ENCODE data around the gene BTBD19.

BTBD19 gene

DNA sequence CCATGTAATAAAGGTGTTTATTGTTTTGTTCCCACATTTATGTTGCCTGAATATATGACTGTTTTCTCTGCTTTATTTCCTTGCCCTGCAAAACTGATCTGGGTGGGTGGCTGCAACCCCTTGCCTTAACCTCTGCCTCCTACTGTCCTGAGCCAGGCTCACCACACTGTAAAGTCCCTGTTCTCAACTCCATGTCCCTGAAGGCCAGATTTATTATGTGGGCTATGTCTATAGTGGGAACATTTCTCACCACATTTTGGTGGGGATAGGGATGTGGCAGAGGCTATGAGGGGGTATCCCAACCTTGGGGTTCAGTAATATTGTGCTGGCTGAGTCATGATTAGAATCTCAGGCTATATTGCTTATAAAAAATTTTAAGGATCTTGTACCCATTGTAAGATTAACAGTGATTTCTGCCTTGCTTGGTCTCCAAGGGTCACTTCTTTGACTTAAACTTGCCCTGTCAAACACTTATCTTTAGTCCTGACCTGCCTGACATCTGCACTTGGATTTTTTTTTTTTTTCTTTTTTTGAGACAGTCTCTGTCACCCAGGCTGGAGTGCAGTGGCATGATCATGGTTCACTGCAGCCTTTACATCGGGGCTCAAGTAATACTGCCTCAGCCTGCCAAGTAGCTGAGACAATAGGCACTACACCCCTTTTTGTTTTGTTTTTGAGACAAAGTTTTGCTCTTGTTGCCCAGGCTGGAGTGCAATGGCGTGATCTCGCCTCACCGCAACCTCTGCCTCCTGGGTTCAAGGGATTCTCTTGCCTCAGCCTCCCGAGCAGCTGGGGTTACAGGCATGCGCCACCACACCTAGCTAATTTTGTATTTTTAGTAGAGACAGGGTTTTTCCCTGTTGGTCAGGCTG is 29.4 kb upstream of the BTBD19 start:
- no peak; the same call in none of the 2 replicates for TF ChIP-seq POLR2A (IDR thresholded peaks at IDR 0.05; ENCODE audit: low read depth, low read length)
- FAIRE-seq = no peak
- DNase-seq (ENCODE audit: insufficient read length) = no peak

- TF ChIP-seq TAF1 (IDR thresholded peaks at IDR 0.05; ENCODE audit: borderline replicate concordance, low read depth, low read length) = no peak
- peak; percentile 48; the same call in 1 of the 2 replicates for TF ChIP-seq POLR2AphosphoS5 (IDR thresholded peaks at IDR 0.05; ENCODE audit: low read depth, low read length)
- peak; percentile 58; the same call in 1 of the 2 replicates for TF ChIP-seq POLR2A (IDR thresholded peaks at IDR 0.05; ENCODE audit: low read depth, low read length)
- no peak for FAIRE-seq
- no peak for DNase-seq (ENCODE audit: insufficient read length)
These were observed 27.7 kb upstream of the BTBD19 start for GRCh38 chr1:44780583-44781121.

GRCh38 chr1:44783697-44784093 is 24.6 kb upstream of the BTBD19 start:
- no peak for FAIRE-seq
- TF ChIP-seq POLR2A (IDR thresholded peaks at IDR 0.05; ENCODE audit: low read depth, low read length) = no peak
- TF ChIP-seq POLR2AphosphoS5 (IDR thresholded peaks at IDR 0.05; ENCODE audit: low read depth, low read length) = no peak
- no peak for TF ChIP-seq TAF1 (IDR thresholded peaks at IDR 0.05; ENCODE audit: borderline replicate concordance, low read depth, low read length)
- no peak for DNase-seq (ENCODE audit: insufficient read length)

DNA sequence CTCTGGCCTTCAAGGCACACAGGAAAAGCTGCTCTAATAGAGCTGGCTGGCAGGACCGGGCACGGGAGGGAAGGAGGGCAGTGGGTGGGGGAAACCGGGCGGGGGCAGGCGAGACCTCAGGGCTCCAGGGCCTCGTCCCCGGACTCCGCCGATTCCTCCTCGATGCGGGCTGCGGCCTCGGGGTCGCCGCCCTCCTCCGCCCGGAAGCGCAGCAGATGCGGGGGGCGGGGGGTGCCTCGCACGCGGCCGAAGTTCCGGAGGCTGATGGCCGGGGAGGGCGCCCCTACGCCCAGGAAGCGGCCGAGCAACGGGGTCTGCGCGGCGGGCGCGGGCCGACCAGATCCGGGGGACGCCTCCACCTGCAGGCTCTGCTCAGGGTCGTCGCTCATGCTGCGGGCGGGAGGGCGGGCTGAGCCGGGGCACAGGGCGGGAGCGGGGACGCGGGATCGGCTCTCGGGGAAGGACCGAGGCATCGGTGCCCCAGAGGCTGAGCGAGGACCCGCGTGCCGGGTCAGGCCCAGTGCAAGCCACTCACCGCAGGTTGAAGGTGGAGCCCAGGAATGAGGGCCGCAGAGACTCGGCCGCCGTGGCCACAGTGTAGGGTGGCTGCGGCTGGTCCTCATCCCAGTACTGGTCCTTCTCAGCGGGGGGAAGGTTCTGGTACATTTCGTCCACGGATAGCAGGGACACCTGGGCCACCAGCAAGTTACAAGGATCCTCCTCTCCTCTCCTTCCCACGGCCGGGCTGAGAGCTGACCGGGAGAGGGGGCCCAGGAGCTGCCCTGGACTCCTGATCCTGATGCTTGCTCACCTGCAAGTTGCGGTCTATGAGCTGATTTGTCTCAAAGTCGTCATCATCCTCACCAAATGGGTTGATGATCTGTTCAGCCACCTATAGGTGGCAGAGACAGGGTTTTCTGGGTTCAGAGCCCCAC is 24.0 kb upstream of the BTBD19 start:
- FAIRE-seq = no peak
- DNase-seq (ENCODE audit: insufficient read length) = no peak
- TF ChIP-seq POLR2A (IDR thresholded peaks at IDR 0.05; ENCODE audit: low read depth, low read length) (peak; percentile 52; the same call in 1 of the 2 replicates), TAF1 (IDR thresholded peaks at IDR 0.05; ENCODE audit: borderline replicate concordance, low read depth, low read length) (peak; percentile 43; the same call in 1 of the 2 replicates), POLR2AphosphoS5 (IDR thresholded peaks at IDR 0.05; ENCODE audit: low read depth, low read length) (no peak; the same call in none of the 2 replicates)

DNA sequence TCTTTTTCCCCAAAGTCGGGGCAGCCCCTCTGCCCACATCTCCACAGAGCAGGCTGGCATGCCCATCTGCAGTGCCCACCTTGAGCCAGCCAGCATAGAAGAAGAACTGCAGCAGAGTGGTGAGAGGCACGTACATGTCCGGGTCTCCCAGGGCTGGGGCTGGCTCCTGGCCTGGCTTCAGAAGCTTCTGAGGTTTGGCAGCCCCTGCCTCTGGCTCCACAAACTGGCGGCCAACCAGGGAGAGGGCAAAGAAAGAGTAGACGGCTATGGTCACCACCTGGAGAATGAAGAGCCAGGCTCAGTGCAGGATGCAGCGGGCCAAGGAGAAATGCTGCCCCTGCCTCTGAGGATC is 23.3 kb upstream of the BTBD19 start:
- DNase-seq (ENCODE audit: insufficient read length) (no peak), FAIRE-seq (no peak)
- no peak for TF ChIP-seq POLR2A (IDR thresholded peaks at IDR 0.05; ENCODE audit: low read depth, low read length)
- no peak for TF ChIP-seq POLR2AphosphoS5 (IDR thresholded peaks at IDR 0.05; ENCODE audit: low read depth, low read length)
- no peak for TF ChIP-seq TAF1 (IDR thresholded peaks at IDR 0.05; ENCODE audit: borderline replicate concordance, low read depth, low read length)

GRCh38 chr1:44785501-44786137 is 22.7 kb upstream of the BTBD19 start:
- TF ChIP-seq POLR2AphosphoS5 (IDR thresholded peaks at IDR 0.05; ENCODE audit: low read depth, low read length) (no peak), TAF1 (IDR thresholded peaks at IDR 0.05; ENCODE audit: borderline replicate concordance, low read depth, low read length) (no peak), POLR2A (IDR thresholded peaks at IDR 0.05; ENCODE audit: low read depth, low read length) (no peak)
- DNase-seq (ENCODE audit: insufficient read length) (no peak), FAIRE-seq (no peak)

GRCh38 chr1:44786138-44786840 is 22.0 kb upstream of the BTBD19 start:
- TF ChIP-seq POLR2AphosphoS5 (IDR thresholded peaks at IDR 0.05; ENCODE audit: low read depth, low read length) (no peak), POLR2A (IDR thresholded peaks at IDR 0.05; ENCODE audit: low read depth, low read length) (no peak), TAF1 (IDR thresholded peaks at IDR 0.05; ENCODE audit: borderline replicate concordance, low read depth, low read length) (0 out of 2 replicates have a peak, but pooled peaks have one; percentile 15)
- peak; percentile 90 for FAIRE-seq
- peak; percentile 79 for DNase-seq (ENCODE audit: insufficient read length)

- DNase-seq (ENCODE audit: insufficient read length) = no peak
- no peak for TF ChIP-seq POLR2AphosphoS5 (IDR thresholded peaks at IDR 0.05; ENCODE audit: low read depth, low read length)
- TF ChIP-seq POLR2A (IDR thresholded peaks at IDR 0.05; ENCODE audit: low read depth, low read length) = no peak
- TF ChIP-seq TAF1 (IDR thresholded peaks at IDR 0.05; ENCODE audit: borderline replicate concordance, low read depth, low read length) = no peak
- no peak for FAIRE-seq
These were observed 21.4 kb upstream of the BTBD19 start for GRCh38 chr1:44786841-44787426.

- FAIRE-seq = no peak
- no peak for TF ChIP-seq POLR2AphosphoS5 (IDR thresholded peaks at IDR 0.05; ENCODE audit: low read depth, low read length)
- TF ChIP-seq TAF1 (IDR thresholded peaks at IDR 0.05; ENCODE audit: borderline replicate concordance, low read depth, low read length) = no peak
- TF ChIP-seq POLR2A (IDR thresholded peaks at IDR 0.05; ENCODE audit: low read depth, low read length) = no peak
- no peak for DNase-seq (ENCODE audit: insufficient read length)
These were observed 20.8 kb upstream of the BTBD19 start for GRCh38 chr1:44787506-44787905.
